Measurements from ENCODE around the gene OR2H1. TPM values are rescaled to one million over a fixed set of nuclear protein-coding genes. Genes with fewer than 3 reads are reported as not detected.

Gene OR2H1
- total RNA-seq, 1 donor from 2014 or later: not detected

DNA sequence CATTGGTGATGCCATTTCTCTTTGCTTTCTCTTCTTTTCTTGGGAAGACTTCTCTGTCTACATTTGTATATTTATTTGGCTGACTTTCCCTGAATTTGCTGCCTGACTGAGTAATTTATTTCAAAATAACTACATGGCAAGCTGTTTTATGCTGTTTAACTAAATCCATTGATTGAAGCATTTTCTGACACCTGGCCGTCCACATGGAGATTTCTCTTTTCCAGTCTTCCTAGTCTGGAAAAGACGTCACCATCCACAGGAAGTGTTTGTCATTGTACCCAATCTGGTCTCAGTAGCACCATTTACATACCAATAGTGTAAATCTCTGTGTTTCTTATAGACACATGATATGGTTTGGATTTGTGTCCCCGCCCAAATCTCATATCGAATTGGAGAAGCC lies 40.0 kb downstream of the OR2H1 start:
- Mint-ChIP-seq H3K27ac (no peak overlapping the region), H3K27me3 (peaks cover 30% of the 10 kb centered on the region), H3K4me3 (no peak overlapping the region)

DNA sequence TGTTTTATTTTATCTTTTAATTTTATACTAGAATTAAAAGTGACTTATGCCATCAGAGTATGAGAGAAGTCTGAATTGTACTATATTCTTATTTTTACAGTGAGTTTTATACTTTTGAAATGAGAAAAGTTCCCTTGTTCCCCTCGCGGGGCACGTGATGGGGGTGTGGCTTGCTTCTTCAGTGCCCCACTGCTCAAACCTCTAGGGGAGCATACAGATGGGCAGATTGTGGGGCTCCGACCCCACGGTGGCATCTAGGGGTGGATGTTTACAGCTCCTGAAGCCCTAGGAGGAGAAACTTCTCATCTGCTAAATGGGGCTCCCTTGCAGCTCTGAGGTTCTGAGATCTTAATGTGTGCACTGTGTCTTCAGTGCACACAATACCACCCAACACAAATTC lies 42.7 kb downstream of the OR2H1 start:
- H3K9me3 Mint-ChIP-seq: no peaks in the 10 kb centered on the region
- no peak for DNase-seq (ENCODE audit: extremely low spot score, unreplicated experiment)
- peaks cover 19% of the 10 kb centered on the region for H3K27me3 Mint-ChIP-seq
- no peak overlapping the region for H3K4me3 Mint-ChIP-seq
- no peak overlapping the region for H3K27ac Mint-ChIP-seq
- H3K4me1 Mint-ChIP-seq (ENCODE audit: unreplicated experiment): no peaks in the 10 kb centered on the region
- no peaks in the 10 kb centered on the region for H3K36me3 Mint-ChIP-seq
- TF ChIP-seq CTCF (conservative IDR thresholded peaks at IDR 0.05): no peak

More for the DNA sequence above, 40.0 kb downstream of the OR2H1 start:
- Mint-ChIP-seq H3K9me3 (no peaks in the 10 kb centered on the region), H3K4me1 (ENCODE audit: unreplicated experiment) (no peaks in the 10 kb centered on the region), H3K36me3 (no peaks in the 10 kb centered on the region)
- DNase-seq (ENCODE audit: extremely low spot score, unreplicated experiment): no peak
- TF ChIP-seq CTCF (conservative IDR thresholded peaks at IDR 0.05): no peak

GRCh38 chr6:29500594-29500993 lies 43.6 kb downstream of the OR2H1 start:
- Mint-ChIP-seq H3K4me1 (ENCODE audit: unreplicated experiment) (no peaks in the 10 kb centered on the region), H3K9me3 (no peaks in the 10 kb centered on the region), H3K27ac (no peak overlapping the region), H3K27me3 (peaks cover 16% of the 10 kb centered on the region), H3K4me3 (no peak overlapping the region), H3K36me3 (no peaks in the 10 kb centered on the region)
- no peak for TF ChIP-seq CTCF (conservative IDR thresholded peaks at IDR 0.05)
- no peak for DNase-seq (ENCODE audit: extremely low spot score, unreplicated experiment)

DNA sequence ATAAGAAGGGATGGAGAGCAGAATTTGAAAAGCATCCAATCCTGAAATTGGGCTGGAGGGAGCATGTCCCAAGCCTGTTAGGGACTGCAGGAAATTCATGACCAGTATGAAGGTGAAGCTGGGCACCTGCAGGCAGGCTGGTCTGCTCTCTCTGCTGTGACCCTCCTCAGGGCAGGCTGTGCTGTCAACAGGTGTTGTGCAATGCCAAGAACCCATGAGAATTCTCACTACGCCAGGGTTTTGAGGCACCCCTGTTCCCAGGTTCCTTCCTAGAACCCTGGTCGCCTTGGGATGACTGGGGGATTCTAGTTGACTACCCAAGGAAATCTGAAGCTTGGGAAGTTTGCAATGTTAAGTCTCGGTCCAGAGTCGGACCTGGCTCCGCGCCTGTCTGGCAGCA lies 44.2 kb downstream of the OR2H1 start:
- TF ChIP-seq CTCF (conservative IDR thresholded peaks at IDR 0.05): no peak
- no peak overlapping the region for H3K4me3 Mint-ChIP-seq
- peaks cover 16% of the 10 kb centered on the region for H3K27me3 Mint-ChIP-seq
- no peaks in the 10 kb centered on the region for H3K4me1 Mint-ChIP-seq (ENCODE audit: unreplicated experiment)
- H3K27ac Mint-ChIP-seq: no peak overlapping the region
- DNase-seq (ENCODE audit: extremely low spot score, unreplicated experiment): no peak
- no peaks in the 10 kb centered on the region for H3K9me3 Mint-ChIP-seq
- no peaks in the 10 kb centered on the region for H3K36me3 Mint-ChIP-seq

- Mint-ChIP-seq H3K27me3 (peaks cover 15% of the 10 kb centered on the region), H3K9me3 (no peaks in the 10 kb centered on the region), H3K4me1 (ENCODE audit: unreplicated experiment) (no peaks in the 10 kb centered on the region), H3K27ac (no peak overlapping the region), H3K36me3 (no peaks in the 10 kb centered on the region), H3K4me3 (no peak overlapping the region)
- no peak for TF ChIP-seq CTCF (conservative IDR thresholded peaks at IDR 0.05)
- no peak for DNase-seq (ENCODE audit: extremely low spot score, unreplicated experiment)
Measured at GRCh38 chr6:29502181-29502580, 45.2 kb downstream of the OR2H1 start.

DNA sequence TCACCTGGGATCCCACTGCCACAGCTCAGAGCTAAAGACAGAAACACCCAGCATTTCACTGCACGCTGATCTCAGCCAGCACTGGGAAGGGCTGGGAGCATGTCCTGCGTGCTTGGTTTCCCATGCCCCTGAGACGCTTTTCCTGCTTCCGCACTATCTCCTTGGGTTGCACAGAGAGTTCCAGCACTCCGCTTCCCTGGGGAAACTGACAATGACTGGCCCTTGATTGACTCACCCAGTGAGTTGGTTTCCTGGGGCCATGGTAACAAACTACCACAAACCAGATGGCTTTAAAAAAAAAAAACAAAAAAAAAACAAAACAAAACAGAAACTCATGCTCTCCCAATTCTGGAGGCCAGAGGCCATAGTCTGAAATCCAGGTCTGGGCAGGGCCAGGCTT lies 45.6 kb downstream of the OR2H1 start:
- no peak for TF ChIP-seq CTCF (conservative IDR thresholded peaks at IDR 0.05)
- no peak overlapping the region for H3K27ac Mint-ChIP-seq
- no peak for DNase-seq (ENCODE audit: extremely low spot score, unreplicated experiment)
- no peak overlapping the region for H3K4me3 Mint-ChIP-seq
- peaks cover 11% of the 10 kb centered on the region for H3K27me3 Mint-ChIP-seq
- H3K36me3 Mint-ChIP-seq: no peaks in the 10 kb centered on the region
- no peaks in the 10 kb centered on the region for H3K4me1 Mint-ChIP-seq (ENCODE audit: unreplicated experiment)
- H3K9me3 Mint-ChIP-seq: no peaks in the 10 kb centered on the region

Measured in type B pancreatic cell (in vitro differentiated cells).